CD14-positive monocyte (primary cell): ENCODE results near the gene ARG1. TPM values are rescaled to one million over a fixed set of nuclear protein-coding genes. Genes with fewer than 3 reads are reported as not detected.
"Not testable (repeated sequence)": the region's sequence is repeated elsewhere in the genome, so short reads cannot be mapped to it uniquely, and the experiment has no call there.

ENCODE experiments used
- DNase-seq, 3 donors: peaks; one replicate each; pipeline ENCODE4 v3.0.0-alpha.2; 2011 to 2022
- H2AFZ ChIP-seq: 2 replicates; pipeline ENCODE4 v1.6.0; 2012; ENCODE audit warnings: mild to moderate bottlenecking, low read depth, low read length, inconsistent platforms; ENCODE audit not compliant: insufficient read depth, poor library complexity, severe bottlenecking
- H3K27ac ChIP-seq, 2 donors: 1 replicate in 1 of 2; 2 replicates in 1 of 2; pipeline ENCODE4 v1.5.1; 2012 to 2013; ENCODE audit warnings: low read length in 2 of 2, control low read depth in 1 of 2, inconsistent platforms in 1 of 2, low read depth in 1 of 2, mild to moderate bottlenecking in 1 of 2
- H3K27me3 ChIP-seq, 2 donors: one replicate each; pipeline versions ENCODE4 v1.6.0 to v1.6.1; 2011 to 2013; ENCODE audit warnings: low read length in 2 of 2; ENCODE audit not compliant: control insufficient read depth in 2 of 2, insufficient read depth in 2 of 2
- H3K36me3 ChIP-seq, 2 donors: replicated peaks in 1 of 2; 1 replicate in 1 of 2; 2 replicates in 1 of 2; pipeline versions ENCODE4 v1.5.1 to v1.6.1; 2012 to 2013; ENCODE audit warnings: low read length in 2 of 2, control low read depth in 1 of 2, inconsistent platforms in 1 of 2, mild to moderate bottlenecking in 1 of 2; ENCODE audit not compliant: insufficient read depth in 2 of 2, control insufficient read depth in 1 of 2
- H3K4me1 ChIP-seq, 2 donors: 1 replicate in 1 of 2; 2 replicates in 1 of 2; pipeline versions ENCODE4 v1.5.1 to v1.6.1; 2012 to 2013; ENCODE audit warnings: low read length in 2 of 2, control low read depth in 1 of 2, inconsistent platforms in 1 of 2, mild to moderate bottlenecking in 1 of 2, moderate library complexity in 1 of 2; ENCODE audit not compliant: insufficient read depth in 2 of 2, control insufficient read depth in 1 of 2
- H3K4me2 ChIP-seq: replicated peaks from 2 replicates; pipeline ENCODE3; 2012; ENCODE audit warnings: low read length, moderate library complexity, mild to moderate bottlenecking; ENCODE audit not compliant: poor library complexity, severe bottlenecking; ENCODE audit errors: extremely low read depth
- H3K4me3 ChIP-seq, 3 experiments: fragments of 200-600 bp in 1 of 3; sonication (generic) in 1 of 3; replicated peaks in 1 of 3; 1 replicate in 2 of 3; 2 replicates in 1 of 3; pipeline ENCODE4 v1.5.1; 2011 to 2013; ENCODE audit warnings: low read length in 3 of 3, mild to moderate bottlenecking in 3 of 3, control low read depth in 2 of 3, low read depth in 2 of 3, inconsistent platforms in 1 of 3, moderate library complexity in 1 of 3
- H3K79me2 ChIP-seq: 2 replicates; pipeline ENCODE4 v1.6.0; 2012; ENCODE audit warnings: mild to moderate bottlenecking, control low read depth, inconsistent platforms, low read length, moderate library complexity; ENCODE audit not compliant: insufficient read depth
- H3K9ac ChIP-seq: 2 replicates; pipeline ENCODE4 v1.6.0; 2017; ENCODE audit warnings: low read length, mild to moderate bottlenecking; ENCODE audit not compliant: insufficient read depth, poor library complexity, severe bottlenecking
- H3K9me3 ChIP-seq, 2 donors: replicated peaks in 1 of 2; 1 replicate in 1 of 2; 2 replicates in 1 of 2; pipeline versions ENCODE4 v1.5.1 to v1.6.1; 2012 to 2013; ENCODE audit warnings: low read length in 2 of 2, control low read depth in 1 of 2; ENCODE audit not compliant: control insufficient read depth in 1 of 2, insufficient read depth in 1 of 2
- H4K20me1 ChIP-seq: 2 replicates; pipeline ENCODE4 v1.6.0; 2012; ENCODE audit warnings: mild to moderate bottlenecking, low read length, control low read depth, moderate library complexity; ENCODE audit not compliant: insufficient read depth
- H3K27ac Mint-ChIP-seq, 7 donors: one replicate each; pipeline ENCODE4 v1.8.0; 2020; ENCODE audit warnings: mild to moderate bottlenecking in 7 of 7, mixed read lengths in 7 of 7, moderate library complexity in 6 of 7, inconsistent platforms in 2 of 7
- H3K27me3 Mint-ChIP-seq, 3 donors: one replicate each; pipeline ENCODE4 v1.8.0; 2021 to 2022; ENCODE audit warnings: low read depth in 3 of 3, mild to moderate bottlenecking in 3 of 3, mixed read lengths in 3 of 3, moderate library complexity in 3 of 3, inconsistent platforms in 1 of 3
- H3K36me3 Mint-ChIP-seq, 2 donors: one replicate each; pipeline ENCODE4 v1.8.0; 2020; ENCODE audit warnings: mixed read lengths in 2 of 2, inconsistent platforms in 1 of 2, mild to moderate bottlenecking in 1 of 2
- H3K4me1 Mint-ChIP-seq: one replicate; pipeline ENCODE4 v1.8.0; 2020; ENCODE audit warnings: mild to moderate bottlenecking, mixed read lengths
- H3K4me3 Mint-ChIP-seq, 2 donors: one replicate each; pipeline ENCODE4 v1.8.0; 2020; ENCODE audit warnings: mild to moderate bottlenecking in 2 of 2, mixed read lengths in 2 of 2, moderate library complexity in 1 of 2
- H3K9me3 Mint-ChIP-seq, 7 donors: one replicate each; pipeline ENCODE4 v1.8.0; 2020 to 2022; ENCODE audit warnings: mixed read lengths in 7 of 7, mild to moderate bottlenecking in 6 of 7, moderate library complexity in 6 of 7, inconsistent platforms in 2 of 7
- CTCF ChIP-seq: fragments of 200-600 bp; IDR thresholded peaks from one replicate; pipeline ENCODE4 v1.8.0; 2022; ENCODE audit warnings: antibody characterized with exemption, mild to moderate bottlenecking
- WGBS: methylation state at CpG from one replicate; pipeline ENCODE4 v1.1.5; 2013; ENCODE audit warnings: missing lambda C conversion rate; ENCODE audit not compliant: insufficient coverage; 5-methylcytosine and 5-hydroxymethylcytosine counted together
- intact Hi-C, 2 donors: fragments of 100-400 bp; cut with micrococcal nuclease; formaldehyde crosslinking; loops; one replicate each; pipeline versions ENCODE4 v1.15.0 to v1.15.1; 2023
- polyA plus RNA-seq, 3 donors: library from polyadenylated mRNA; depleted of rRNA in 1 of 3; unstranded in 2 of 3; stranded (reverse) in 1 of 3; fragments of 300-500 nt in 2 of 3; fragments of >200 nt in 1 of 3; fragmentation: Illumina TruSeq in 2 of 3; gene quantifications; 1 replicate in 2 of 3; 2 replicates in 1 of 3; pipeline ENCODE4 v1.2.3, GENCODE V29; 2012 to 2021

ARG1 gene
- polyA plus RNA-seq, 3 donors = not detected

- H2AFZ ChIP-seq = no peak overlapping the region
- H3K4me3 ChIP-seq = no peak overlapping the region
- H3K27me3 ChIP-seq = no peaks in the 10 kb centered on the region
- Mint-ChIP-seq H3K27ac (no peak overlapping the region), H3K4me1 (peaks cover 8% of the 10 kb centered on the region), H3K9me3 (peaks cover 0 to 5% (median 0%) of the 10 kb centered on the region in 7 donors), H3K27me3 (no peaks in the 10 kb centered on the region), H3K36me3 (no peaks in the 10 kb centered on the region), H3K4me3 (no peak overlapping the region)
- DNase-seq = no peak
- no peaks in the 10 kb centered on the region for H3K79me2 ChIP-seq
- WGBS = no CpG with 5 or more reads among the region's 3 CpGs
- H3K9ac ChIP-seq = no peak overlapping the region
- intact Hi-C loops = loop anchor here (5.0 to 10.0 kb wide), 2 partner anchors 328 to 645 kb away; no protein-coding TSS in a partner anchor
- no peak overlapping the region for H3K4me2 ChIP-seq
- H3K9me3 ChIP-seq = no peaks in the 10 kb centered on the region
- H3K36me3 ChIP-seq = no peaks in the 10 kb centered on the region
- H3K4me1 ChIP-seq = no peaks in the 10 kb centered on the region
- no peak overlapping the region for H3K27ac ChIP-seq
- H4K20me1 ChIP-seq = no peaks in the 10 kb centered on the region
- TF ChIP-seq CTCF = no peak
Measured at GRCh38 chr6:131532580-131533039, 40.4 kb upstream of the ARG1 start.

GRCh38 chr6:131538615-131539014 lies 34.4 kb upstream of the ARG1 start:
- not testable (repeated sequence) for H3K4me3 Mint-ChIP-seq, H3K27me3 ChIP-seq, H3K27ac Mint-ChIP-seq, H3K4me1 Mint-ChIP-seq, H3K27ac ChIP-seq, H4K20me1 ChIP-seq, H3K9me3 Mint-ChIP-seq, H3K4me1 ChIP-seq, H3K9me3 ChIP-seq, H3K4me2 ChIP-seq, H3K27me3 Mint-ChIP-seq, H3K79me2 ChIP-seq, H3K36me3 Mint-ChIP-seq, H2AFZ ChIP-seq, H3K4me3 ChIP-seq, DNase-seq, H3K9ac ChIP-seq, H3K36me3 ChIP-seq
- WGBS = no CpG with 5 or more reads among the region's 4 CpGs
- intact Hi-C loops = loop anchor here in 1 of 2 donors (5.0 to 10.0 kb wide), 2 partner anchors 334 to 651 kb away; no protein-coding TSS in a partner anchor
